Suprapubic skin (tissue), 4 donors: ENCODE results near the gene FCGR3A.
"Not testable (repeated sequence)": the region's sequence is repeated elsewhere in the genome, so short reads cannot be mapped to it uniquely, and the experiment has no call there.

ENCODE experiments used
- CTCF ChIP-seq, 2 donors: fragments of 200-600 bp in 1 of 2; fragments of 450-650 bp in 1 of 2; sonication (generic) in 1 of 2; IDR thresholded peaks; one replicate each; pipeline ENCODE4 v1.5.1; 2016 to 2019; ENCODE audit warnings: antibody characterized with exemption in 2 of 2, mild to moderate bottlenecking in 1 of 2, moderate library complexity in 1 of 2
- EP300 ChIP-seq: sonication (generic); formaldehyde crosslinking; IDR thresholded peaks from one replicate; pipeline ENCODE4 v1.6.1; 2017; ENCODE audit warnings: antibody characterized with exemption
- POLR2A ChIP-seq, 2 donors: fragments of 450-650 bp; IDR thresholded peaks; one replicate each; pipeline ENCODE4 v1.6.1; 2017; ENCODE audit warnings: antibody characterized with exemption in 2 of 2, mild to moderate bottlenecking in 2 of 2, moderate library complexity in 2 of 2
- POLR2AphosphoS5 ChIP-seq, 3 donors: sonication (generic); formaldehyde crosslinking; IDR thresholded peaks; one replicate each; pipeline ENCODE4 v1.6.1; 2017; ENCODE audit warnings: antibody characterized with exemption in 3 of 3

- TF ChIP-seq CTCF (IDR thresholded peaks at IDR 0.05); EP300; POLR2AphosphoS5 (IDR thresholded peaks at IDR 0.05); POLR2A (IDR thresholded peaks at IDR 0.05): not testable (repeated sequence)
Measured at GRCh38 chr1:161560960-161561715, 11.5 kb upstream of the FCGR3A start.
